ENCODE data around the gene UBE2G2.

Gene UBE2G2

GRCh38 chr21:44845418-44846223 is 44.0 kb upstream of the UBE2G2 start:
- Histone ChIP-seq H3K9ac (ENCODE audit: low read length in 2 of 2) (peak overlapping the region in 1 of 2 donors; percentile 51), H3K9me3 (ENCODE audit: control insufficient read depth in 2 of 2, low read length in 2 of 2) (no peaks in the 10 kb centered on the region), H3K27me3 (ENCODE audit: control insufficient read depth in 1 of 2, insufficient read depth in 2 of 2, low read length in 2 of 2) (peaks cover 9 to 16% of the 10 kb centered on the region in 2 donors), H3K4me3 (ENCODE audit: low read length in 2 of 2) (peak overlapping the region; percentile 50 to 63), H3K4me1 (ENCODE audit: control insufficient read depth, insufficient read depth, low read length) (peaks cover 16% of the 10 kb centered on the region), H3K27ac (ENCODE audit: low read length) (no peak overlapping the region), H3K36me3 (ENCODE audit: control insufficient read depth in 2 of 2, insufficient read depth in 2 of 2, low read length in 2 of 2) (peaks cover 12 to 18% of the 10 kb centered on the region in 2 donors)

- H3K9ac ChIP-seq (ENCODE audit: low read length in 2 of 2), result no peak overlapping the region
- no peak overlapping the region for H3K4me3 ChIP-seq (ENCODE audit: low read length in 2 of 2)
- H3K27me3 ChIP-seq (ENCODE audit: control insufficient read depth in 1 of 2, insufficient read depth in 2 of 2, low read length in 2 of 2), result peaks cover 9 to 16% of the 10 kb centered on the region in 2 donors
- H3K4me1 ChIP-seq (ENCODE audit: control insufficient read depth, insufficient read depth, low read length), result peaks cover 16% of the 10 kb centered on the region
- H3K36me3 ChIP-seq (ENCODE audit: control insufficient read depth in 2 of 2, insufficient read depth in 2 of 2, low read length in 2 of 2), result peaks cover 0 to 6% of the 10 kb centered on the region in 2 donors
- no peaks in the 10 kb centered on the region for H3K9me3 ChIP-seq (ENCODE audit: control insufficient read depth in 2 of 2, low read length in 2 of 2)
- H3K27ac ChIP-seq (ENCODE audit: low read length), result no peak overlapping the region
Observed at GRCh38 chr21:44844256-44844655, 42.6 kb upstream of the UBE2G2 start.

- Histone ChIP-seq H3K4me3 (ENCODE audit: low read length in 2 of 2) (no peak overlapping the region), H3K27me3 (ENCODE audit: control insufficient read depth in 1 of 2, insufficient read depth in 2 of 2, low read length in 2 of 2) (peaks cover 9 to 16% of the 10 kb centered on the region in 2 donors), H3K36me3 (ENCODE audit: control insufficient read depth in 2 of 2, insufficient read depth in 2 of 2, low read length in 2 of 2) (no peaks in the 10 kb centered on the region), H3K27ac (ENCODE audit: low read length) (no peak overlapping the region), H3K9me3 (ENCODE audit: control insufficient read depth in 2 of 2, low read length in 2 of 2) (no peaks in the 10 kb centered on the region), H3K4me1 (ENCODE audit: control insufficient read depth, insufficient read depth, low read length) (peaks cover 16% of the 10 kb centered on the region), H3K9ac (ENCODE audit: low read length in 2 of 2) (no peak overlapping the region)
Observed at GRCh38 chr21:44842721-44843445, 41.3 kb upstream of the UBE2G2 start.

GRCh38 chr21:44842087-44842486 is 40.5 kb upstream of the UBE2G2 start:
- no peak overlapping the region for H3K27ac ChIP-seq (ENCODE audit: low read length)
- H3K9ac ChIP-seq (ENCODE audit: low read length in 2 of 2), result no peak overlapping the region
- H3K4me1 ChIP-seq (ENCODE audit: control insufficient read depth, insufficient read depth, low read length), result peaks cover 16% of the 10 kb centered on the region
- H3K27me3 ChIP-seq (ENCODE audit: control insufficient read depth in 1 of 2, insufficient read depth in 2 of 2, low read length in 2 of 2), result peaks cover 9 to 16% of the 10 kb centered on the region in 2 donors
- no peaks in the 10 kb centered on the region for H3K36me3 ChIP-seq (ENCODE audit: control insufficient read depth in 2 of 2, insufficient read depth in 2 of 2, low read length in 2 of 2)
- H3K4me3 ChIP-seq (ENCODE audit: low read length in 2 of 2), result no peak overlapping the region
- H3K9me3 ChIP-seq (ENCODE audit: control insufficient read depth in 2 of 2, low read length in 2 of 2), result no peaks in the 10 kb centered on the region

GRCh38 chr21:44840771-44841170 is 39.2 kb upstream of the UBE2G2 start:
- peaks cover 8% of the 10 kb centered on the region for H3K4me1 ChIP-seq (ENCODE audit: control insufficient read depth, insufficient read depth, low read length)

GRCh38 chr21:44838951-44839350 is 37.3 kb upstream of the UBE2G2 start:
- H3K36me3 ChIP-seq (ENCODE audit: control insufficient read depth in 2 of 2, insufficient read depth in 2 of 2, low read length in 2 of 2), result no peaks in the 10 kb centered on the region
- no peak overlapping the region for H3K4me3 ChIP-seq (ENCODE audit: low read length in 2 of 2)
- H3K4me1 ChIP-seq (ENCODE audit: control insufficient read depth, insufficient read depth, low read length), result peaks cover 3% of the 10 kb centered on the region
- no peak overlapping the region for H3K27ac ChIP-seq (ENCODE audit: low read length)
- no peak overlapping the region for H3K9ac ChIP-seq (ENCODE audit: low read length in 2 of 2)
- H3K27me3 ChIP-seq (ENCODE audit: control insufficient read depth in 1 of 2, insufficient read depth in 2 of 2, low read length in 2 of 2), result peaks cover 3 to 11% of the 10 kb centered on the region in 2 donors
- H3K9me3 ChIP-seq (ENCODE audit: control insufficient read depth in 2 of 2, low read length in 2 of 2), result no peaks in the 10 kb centered on the region

More at GRCh38 chr21:44840771-44841170, 39.2 kb upstream of the UBE2G2 start:
- no peak overlapping the region for H3K27ac ChIP-seq (ENCODE audit: low read length)
- H3K36me3 ChIP-seq (ENCODE audit: control insufficient read depth in 2 of 2, insufficient read depth in 2 of 2, low read length in 2 of 2), result no peaks in the 10 kb centered on the region
- H3K27me3 ChIP-seq (ENCODE audit: control insufficient read depth in 1 of 2, insufficient read depth in 2 of 2, low read length in 2 of 2), result peaks cover 9 to 14% of the 10 kb centered on the region in 2 donors
- no peak overlapping the region for H3K4me3 ChIP-seq (ENCODE audit: low read length in 2 of 2)
- no peak overlapping the region for H3K9ac ChIP-seq (ENCODE audit: low read length in 2 of 2)
- H3K9me3 ChIP-seq (ENCODE audit: control insufficient read depth in 2 of 2, low read length in 2 of 2), result no peaks in the 10 kb centered on the region

GRCh38 chr21:44838039-44838895 is 36.6 kb upstream of the UBE2G2 start:
- Histone ChIP-seq H3K27me3 (ENCODE audit: control insufficient read depth in 1 of 2, insufficient read depth in 2 of 2, low read length in 2 of 2) (peaks cover 3 to 9% of the 10 kb centered on the region in 2 donors), H3K27ac (ENCODE audit: low read length) (no peak overlapping the region), H3K9ac (ENCODE audit: low read length in 2 of 2) (no peak overlapping the region), H3K4me3 (ENCODE audit: low read length in 2 of 2) (no peak overlapping the region), H3K9me3 (ENCODE audit: control insufficient read depth in 2 of 2, low read length in 2 of 2) (no peaks in the 10 kb centered on the region), H3K36me3 (ENCODE audit: control insufficient read depth in 2 of 2, insufficient read depth in 2 of 2, low read length in 2 of 2) (no peaks in the 10 kb centered on the region), H3K4me1 (ENCODE audit: control insufficient read depth, insufficient read depth, low read length) (peaks cover 3% of the 10 kb centered on the region)

GRCh38 chr21:44837537-44837936 is 35.9 kb upstream of the UBE2G2 start:
- Histone ChIP-seq H3K9me3 (ENCODE audit: control insufficient read depth in 2 of 2, low read length in 2 of 2) (no peaks in the 10 kb centered on the region), H3K27me3 (ENCODE audit: control insufficient read depth in 1 of 2, insufficient read depth in 2 of 2, low read length in 2 of 2) (peaks cover 2 to 9% of the 10 kb centered on the region in 2 donors), H3K27ac (ENCODE audit: low read length) (no peak overlapping the region), H3K36me3 (ENCODE audit: control insufficient read depth in 2 of 2, insufficient read depth in 2 of 2, low read length in 2 of 2) (no peaks in the 10 kb centered on the region), H3K4me1 (ENCODE audit: control insufficient read depth, insufficient read depth, low read length) (peaks cover 3% of the 10 kb centered on the region), H3K4me3 (ENCODE audit: low read length in 2 of 2) (no peak overlapping the region), H3K9ac (ENCODE audit: low read length in 2 of 2) (no peak overlapping the region)

GRCh38 chr21:44836666-44837471 is 35.2 kb upstream of the UBE2G2 start:
- H3K9ac ChIP-seq (ENCODE audit: low read length in 2 of 2), result no peak overlapping the region
- peaks cover 0 to 8% of the 10 kb centered on the region in 2 donors for H3K27me3 ChIP-seq (ENCODE audit: control insufficient read depth in 1 of 2, insufficient read depth in 2 of 2, low read length in 2 of 2)
- H3K4me3 ChIP-seq (ENCODE audit: low read length in 2 of 2), result no peak overlapping the region
- peaks cover 3% of the 10 kb centered on the region for H3K4me1 ChIP-seq (ENCODE audit: control insufficient read depth, insufficient read depth, low read length)
- no peak overlapping the region for H3K27ac ChIP-seq (ENCODE audit: low read length)
- H3K36me3 ChIP-seq (ENCODE audit: control insufficient read depth in 2 of 2, insufficient read depth in 2 of 2, low read length in 2 of 2), result no peaks in the 10 kb centered on the region
- H3K9me3 ChIP-seq (ENCODE audit: control insufficient read depth in 2 of 2, low read length in 2 of 2), result no peaks in the 10 kb centered on the region

- Histone ChIP-seq H3K36me3 (ENCODE audit: control insufficient read depth in 2 of 2, insufficient read depth in 2 of 2, low read length in 2 of 2) (no peaks in the 10 kb centered on the region), H3K4me1 (ENCODE audit: control insufficient read depth, insufficient read depth, low read length) (peaks cover 3% of the 10 kb centered on the region), H3K27ac (ENCODE audit: low read length) (no peak overlapping the region), H3K9me3 (ENCODE audit: control insufficient read depth in 2 of 2, low read length in 2 of 2) (no peaks in the 10 kb centered on the region), H3K9ac (ENCODE audit: low read length in 2 of 2) (no peak overlapping the region), H3K4me3 (ENCODE audit: low read length in 2 of 2) (no peak overlapping the region), H3K27me3 (ENCODE audit: control insufficient read depth in 1 of 2, insufficient read depth in 2 of 2, low read length in 2 of 2) (peaks cover 0 to 6% of the 10 kb centered on the region in 2 donors)
Observed at GRCh38 chr21:44836349-44836665, 34.7 kb upstream of the UBE2G2 start.

All from stomach smooth muscle (tissue), 2 donors.